ENCODE measurements around the gene MPZL1. TPM values are rescaled to one million over a fixed set of nuclear protein-coding genes. Genes with fewer than 3 reads are reported as not detected.

The MPZL1 gene
- total RNA-seq, 1 experiment from 2014 or later: 52.1 TPM

DNA sequence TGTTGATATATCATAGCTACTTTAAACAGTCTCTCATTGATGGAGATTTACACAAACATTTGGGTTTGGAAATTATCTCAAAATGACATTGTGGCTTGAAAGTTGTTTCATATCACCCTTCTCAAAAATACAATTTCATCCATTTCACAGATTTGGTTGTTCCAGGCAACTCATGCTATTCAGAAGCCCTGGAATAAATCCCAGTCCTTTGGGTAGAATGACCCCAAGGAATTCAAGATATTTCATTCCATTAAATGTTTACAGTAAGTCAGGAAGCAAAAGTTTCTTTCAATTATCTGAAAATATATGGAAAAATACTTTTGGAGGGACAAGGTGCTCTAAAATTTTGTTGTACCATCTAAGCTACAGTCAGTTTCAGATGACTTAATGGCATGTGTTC, 27.1 kb downstream of the MPZL1 start:
- DNase-seq (ENCODE audit: low read depth): no peak

DNA sequence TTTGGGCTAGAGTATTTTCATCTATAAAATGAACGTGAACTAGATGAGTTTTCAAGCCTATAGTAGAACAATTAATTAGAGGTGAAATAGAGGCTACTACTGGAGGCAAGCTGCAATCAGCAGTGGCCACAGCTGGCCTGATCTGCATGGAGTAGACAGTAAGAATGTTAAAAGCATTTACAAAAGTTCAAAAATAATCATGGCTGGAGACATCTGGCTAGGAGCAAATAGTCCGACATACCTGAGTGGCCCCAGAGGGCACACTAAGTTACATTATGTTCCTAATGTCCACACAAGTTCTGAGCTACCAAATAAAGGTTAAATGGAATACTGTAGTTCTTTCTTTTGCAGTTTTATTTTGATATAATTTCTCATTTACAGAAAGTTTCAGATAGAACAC, 28.0 kb downstream of the MPZL1 start:
- DNase-seq (ENCODE audit: low read depth): no peak

DNA sequence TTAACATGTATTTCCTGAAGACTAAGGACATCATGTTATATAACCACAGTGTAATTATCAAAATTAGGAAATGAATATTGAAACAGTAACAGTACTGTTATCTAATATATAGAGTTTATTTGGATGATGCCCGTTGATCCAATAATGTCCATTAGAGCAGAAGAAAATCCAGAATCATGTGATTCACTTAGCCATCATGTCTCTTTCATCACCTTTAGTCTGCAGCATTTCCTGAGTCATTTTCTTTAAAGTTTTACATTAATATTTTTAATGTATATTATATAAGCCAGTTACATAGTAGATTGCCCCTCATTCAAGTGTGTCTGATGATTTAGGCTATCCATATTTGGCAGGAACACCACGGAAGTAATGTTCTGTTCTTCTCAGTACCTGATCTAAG, 28.9 kb downstream of the MPZL1 start:
- DNase-seq (ENCODE audit: low read depth): no peak

DNA sequence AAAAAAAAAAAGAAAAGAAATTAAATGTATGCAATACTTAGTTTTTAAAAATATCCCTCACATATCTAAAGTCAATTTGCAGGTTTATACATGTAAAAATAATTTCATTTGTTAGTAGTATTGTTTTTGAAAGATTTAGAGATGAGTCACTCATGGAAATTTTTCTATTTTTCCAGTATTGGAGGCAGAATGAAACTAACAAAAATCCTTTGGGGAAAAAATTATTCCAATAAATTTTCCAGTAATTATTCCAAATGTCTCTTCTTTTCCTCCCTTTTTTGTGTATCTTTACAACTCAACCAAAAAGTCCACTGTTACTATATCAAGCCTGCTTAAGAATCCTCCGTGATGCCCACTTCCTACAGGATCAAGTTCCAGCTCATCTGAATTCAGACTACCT, 29.9 kb downstream of the MPZL1 start:
- DNase-seq (ENCODE audit: low read depth): no peak

DNA sequence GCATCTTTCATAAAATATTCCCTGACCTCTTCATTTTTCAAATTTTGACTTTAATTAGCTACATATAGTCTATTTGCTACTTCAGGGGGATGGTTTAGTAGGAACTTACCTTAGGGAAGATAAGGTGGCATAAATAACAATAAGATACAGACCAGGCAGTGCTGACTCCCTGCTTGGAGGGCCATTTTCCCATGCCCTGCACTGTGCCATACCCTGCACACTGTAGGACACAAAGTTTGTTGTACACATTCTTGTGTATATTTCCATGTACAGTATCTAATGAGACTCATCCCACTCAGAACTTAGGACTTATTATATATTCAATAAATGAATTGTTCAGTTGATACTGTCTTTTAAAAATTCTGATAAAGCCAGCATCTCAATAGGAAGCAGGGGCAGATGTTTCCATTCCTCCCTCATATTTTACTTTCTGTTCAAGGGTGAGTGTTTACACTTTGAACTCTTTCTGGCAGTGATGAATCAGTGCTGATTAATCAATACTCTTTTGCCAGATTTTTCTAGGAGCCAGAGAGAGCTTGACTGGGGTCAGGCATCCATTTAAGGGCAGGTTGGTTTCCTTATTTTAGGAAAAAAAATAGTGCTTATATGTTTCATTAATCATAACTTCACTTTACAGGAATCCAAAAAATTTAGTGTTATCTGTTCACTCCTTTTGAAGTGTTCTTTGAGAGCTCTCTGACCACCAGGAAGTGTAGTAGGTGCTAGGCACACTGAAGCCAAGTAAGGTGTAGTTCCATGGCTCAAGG, 30.6 kb downstream of the MPZL1 start:
- DNase-seq (ENCODE audit: low read depth): no peak

DNA sequence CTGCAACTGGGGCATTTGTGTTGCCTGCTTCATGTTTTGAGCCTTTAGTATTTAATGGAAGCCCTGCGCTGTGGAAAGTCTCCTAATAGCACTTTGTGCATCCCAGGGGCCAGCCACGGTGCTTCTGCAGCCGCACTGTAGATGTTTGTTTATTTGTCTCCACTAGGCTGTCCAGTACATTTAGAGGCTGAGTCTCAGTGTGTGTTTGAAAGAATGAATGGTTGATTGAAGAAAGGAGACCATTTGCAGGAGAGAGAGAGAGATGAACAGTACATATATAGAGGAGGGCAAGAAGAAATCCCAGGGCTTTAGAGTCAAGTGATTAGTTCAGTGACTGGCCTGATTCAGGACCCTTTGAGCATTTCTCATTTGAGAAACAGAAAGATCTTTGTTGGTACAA, 33.9 kb downstream of the MPZL1 start:
- no peak for DNase-seq (ENCODE audit: low read depth)

DNA sequence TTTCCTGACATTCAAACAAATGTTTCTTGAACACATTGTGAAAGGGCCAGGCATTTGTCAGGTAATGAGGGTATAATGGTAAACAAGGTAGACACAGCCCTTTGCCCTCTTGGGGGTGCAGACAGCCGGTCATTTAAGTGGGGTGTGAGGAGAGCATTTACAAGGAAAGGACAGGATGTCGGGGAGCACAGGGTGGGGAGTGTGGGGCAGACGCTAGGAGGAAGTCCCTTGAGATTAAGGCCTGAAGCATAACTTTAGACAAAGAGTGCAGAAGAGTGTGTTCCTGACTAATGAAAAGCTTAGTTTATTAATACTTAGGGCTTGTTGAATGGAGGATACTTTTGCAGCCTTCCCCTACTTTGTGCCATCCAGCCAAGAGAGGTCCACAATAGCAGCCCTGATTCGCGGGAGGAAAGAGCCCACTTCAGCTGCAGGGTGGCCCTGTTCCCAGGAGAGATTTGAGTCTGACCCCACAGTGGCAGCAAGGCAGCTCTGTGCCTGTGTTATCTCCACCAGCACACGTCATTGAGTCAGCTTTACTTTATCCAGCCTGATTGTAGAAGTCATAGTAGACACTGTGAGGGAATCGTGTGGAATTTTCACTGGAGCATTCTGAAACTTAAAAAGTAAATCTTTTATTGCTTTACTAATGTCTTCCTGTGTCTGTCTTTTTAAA, 35.1 kb downstream of the MPZL1 start:
- DNase-seq (ENCODE audit: low read depth): no peak

DNA sequence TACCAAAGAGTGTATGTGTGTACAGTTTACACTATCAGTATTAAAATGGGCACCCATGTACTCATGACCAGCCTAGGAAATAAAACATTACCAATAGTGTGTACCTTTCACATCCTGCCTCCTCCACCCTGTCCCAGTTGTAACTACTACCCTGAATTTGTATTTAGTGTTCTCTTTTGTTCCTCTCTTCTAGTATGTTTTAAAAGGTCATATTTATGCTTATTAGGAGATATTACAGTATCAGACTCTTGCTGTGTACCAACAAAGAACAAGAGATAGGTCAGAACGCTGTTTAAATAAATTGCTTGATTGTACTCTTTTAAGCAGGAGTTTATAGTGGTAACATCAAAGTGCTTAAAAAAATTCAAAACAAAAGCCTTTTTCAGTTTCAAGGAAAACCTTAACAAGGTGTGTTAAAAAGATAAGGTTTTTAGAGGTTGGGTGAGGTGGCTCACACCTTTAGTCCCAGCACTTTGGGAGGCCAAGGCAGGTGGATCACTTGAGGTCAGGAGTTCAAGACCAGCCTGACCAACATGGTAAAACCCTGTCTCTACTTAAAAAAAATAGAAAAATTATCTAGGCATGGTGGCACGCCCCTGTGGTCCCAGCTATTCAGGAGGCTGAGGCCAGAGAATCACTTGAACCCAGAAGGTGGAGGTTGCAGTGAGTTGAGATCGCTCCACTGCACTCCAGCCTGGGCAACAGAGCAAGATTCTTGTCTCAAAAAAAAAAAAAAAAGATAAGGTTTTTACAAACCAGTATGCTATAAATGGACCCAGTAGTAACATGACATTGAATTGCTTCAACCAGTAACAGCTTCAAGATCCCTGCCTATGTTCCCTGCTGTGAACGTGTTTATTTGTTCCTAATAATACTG, 35.9 kb downstream of the MPZL1 start:
- DNase-seq (ENCODE audit: low read depth): no peak

DNA sequence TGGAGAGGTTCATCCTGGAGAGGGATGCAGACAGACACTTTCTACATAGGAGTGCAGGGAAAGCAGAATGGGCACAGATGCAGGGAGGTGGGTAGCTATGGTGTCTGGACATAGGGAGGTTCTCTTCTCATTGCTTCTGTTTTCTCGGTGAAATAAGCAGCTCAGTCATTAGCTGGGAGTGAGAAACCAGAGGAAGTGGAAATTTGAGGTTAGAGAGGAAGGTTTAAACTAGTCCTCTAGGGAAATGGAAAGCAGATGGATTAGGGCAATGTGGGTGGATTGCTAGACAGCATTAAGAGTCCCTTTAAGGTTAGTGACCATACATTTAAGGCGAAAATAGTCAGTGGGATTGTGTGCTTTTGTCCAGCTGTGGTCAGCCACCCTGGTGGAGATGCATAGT, 39.6 kb downstream of the MPZL1 start:
- DNase-seq (ENCODE audit: low read depth): no peak

DNA sequence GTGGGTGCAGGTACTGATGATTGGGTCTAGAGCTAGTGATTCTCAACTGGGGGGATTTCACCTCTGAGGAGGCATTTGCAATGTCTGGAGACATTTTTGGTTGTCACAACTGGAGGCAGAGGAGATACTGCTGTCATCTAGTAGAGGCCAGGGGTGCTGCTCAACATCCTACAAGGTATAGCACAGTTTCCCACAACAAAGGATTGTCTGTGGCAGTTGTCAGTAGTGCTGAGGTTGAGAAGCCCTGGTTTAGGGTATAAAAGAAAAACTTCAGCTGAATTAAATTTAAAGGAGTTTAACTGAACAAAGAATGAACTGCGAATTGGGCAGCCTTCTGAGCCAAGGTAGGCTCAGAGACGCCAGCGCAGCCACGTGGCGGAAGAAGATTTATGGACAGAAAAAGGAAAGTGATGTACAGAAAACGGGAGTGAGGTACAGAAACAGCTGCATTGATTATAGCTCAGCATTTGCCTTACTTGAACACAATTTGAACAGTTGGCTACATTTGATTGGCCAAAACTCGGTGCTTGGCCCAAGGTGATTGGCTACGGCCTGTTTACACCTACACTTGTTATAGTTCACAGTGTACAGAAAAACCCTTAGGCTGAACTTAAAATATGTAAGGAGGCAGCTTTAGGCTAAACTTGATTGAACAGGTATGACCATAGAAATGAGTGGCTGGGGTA, 40.4 kb downstream of the MPZL1 start:
- DNase-seq (ENCODE audit: low read depth): no peak

DNA sequence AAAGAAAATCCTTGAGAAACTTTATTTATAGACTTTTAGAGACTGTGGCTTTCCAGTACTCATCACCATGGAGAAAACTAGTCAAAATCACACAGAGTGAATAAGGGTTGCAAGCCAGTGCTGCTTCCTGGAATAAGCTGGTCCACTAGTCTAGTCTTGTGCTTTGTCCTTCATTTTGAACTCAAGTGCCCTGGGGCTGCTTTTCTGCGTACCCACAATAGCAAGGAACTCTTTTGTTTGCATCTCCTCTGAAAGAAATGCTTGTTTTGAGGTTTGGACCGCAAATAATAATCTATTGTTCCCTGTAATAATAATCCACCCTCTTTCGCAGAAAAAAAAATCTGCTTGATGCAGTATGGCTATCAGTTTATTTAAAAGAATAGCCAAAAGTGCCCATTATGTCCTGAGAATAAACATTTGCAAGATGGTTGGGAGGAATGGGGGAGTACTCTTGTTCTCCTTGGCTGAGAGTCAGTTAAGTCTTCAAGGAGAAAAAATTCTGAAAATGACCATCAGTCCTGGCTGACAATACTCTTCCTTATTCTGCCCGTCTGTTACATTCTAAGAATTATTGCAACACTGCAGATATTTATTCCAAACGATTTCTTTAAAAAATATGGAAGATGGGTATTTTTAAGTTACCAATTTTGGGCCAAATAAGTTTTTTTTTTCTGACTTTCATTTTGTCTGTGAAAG, 41.9 kb downstream of the MPZL1 start:
- DNase-seq (ENCODE audit: low read depth): no peak

DNA sequence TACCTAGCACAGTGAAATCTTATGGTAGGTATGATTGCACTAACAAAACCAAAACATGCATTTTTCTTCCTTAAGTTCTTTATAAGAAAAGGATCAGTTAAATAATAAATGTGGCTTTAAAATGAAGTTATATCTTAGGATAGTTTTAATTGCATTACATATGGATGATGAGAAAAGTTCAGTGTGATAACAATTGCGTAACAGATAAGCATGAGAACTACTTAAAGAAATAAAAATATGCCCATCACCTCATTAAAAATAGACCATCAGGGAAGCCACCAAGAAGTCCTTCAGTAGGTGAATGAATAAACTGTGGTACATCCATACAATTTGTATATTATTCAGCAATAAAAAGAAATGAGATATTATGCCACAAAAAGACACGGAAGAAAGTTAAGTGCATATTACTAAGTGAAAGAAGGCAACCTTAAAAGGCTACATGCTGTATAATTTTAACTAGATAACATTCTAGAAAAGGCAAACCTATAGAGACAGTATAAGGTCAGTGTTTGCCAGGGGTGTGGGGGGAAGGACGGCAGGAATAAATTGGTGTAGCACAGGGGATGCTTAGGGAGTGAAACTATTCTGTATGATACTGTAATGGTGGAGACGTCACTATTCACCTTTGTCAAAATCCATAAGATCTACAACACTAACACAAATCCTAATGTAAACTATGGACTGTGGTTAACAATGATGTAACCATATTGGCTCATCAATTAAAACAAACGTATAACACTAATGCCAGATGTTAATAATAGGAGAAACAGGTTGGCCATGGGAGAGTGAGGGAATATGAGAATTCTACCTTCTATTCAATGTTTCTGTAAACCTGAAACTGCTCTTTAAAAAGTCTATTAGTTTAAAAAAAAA, 42.9 kb downstream of the MPZL1 start:
- DNase-seq (ENCODE audit: low read depth): no peak

DNA sequence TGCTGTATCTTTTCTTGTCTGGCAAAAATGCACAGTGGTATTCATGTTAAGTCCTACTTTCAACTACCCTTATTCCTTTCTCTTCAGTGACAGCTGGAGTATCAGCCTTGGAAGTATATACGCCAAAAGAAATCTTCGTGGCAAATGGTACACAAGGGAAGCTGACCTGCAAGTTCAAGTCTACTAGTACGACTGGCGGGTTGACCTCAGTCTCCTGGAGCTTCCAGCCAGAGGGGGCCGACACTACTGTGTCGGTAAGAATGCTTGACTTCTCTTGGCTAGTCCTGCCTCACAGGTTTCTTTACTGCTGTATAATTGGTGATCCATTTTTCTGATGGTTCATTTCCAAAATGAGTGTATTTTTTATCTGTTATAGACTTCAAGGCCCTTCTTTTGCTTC, 43.7 kb downstream of the MPZL1 start:
- DNase-seq (ENCODE audit: low read depth): no peak

DNA sequence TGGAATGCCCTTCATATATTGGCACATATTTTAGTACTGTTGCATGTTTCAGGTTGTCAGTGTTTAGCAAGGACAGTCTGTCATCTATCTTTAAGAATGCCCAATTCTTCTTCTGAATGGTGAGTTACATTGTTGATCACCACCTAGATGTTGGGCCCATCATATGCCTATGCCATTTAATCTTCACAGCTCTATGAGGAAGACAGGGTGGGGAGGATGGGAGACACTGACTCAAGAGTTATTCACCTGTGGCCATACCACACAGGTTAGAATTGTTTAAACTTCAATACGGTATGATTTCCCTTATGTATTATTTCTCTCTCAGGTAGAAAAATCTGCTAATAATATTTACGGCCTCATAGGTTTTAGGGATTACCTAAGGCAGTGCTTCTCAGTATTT, 44.8 kb downstream of the MPZL1 start:
- DNase-seq (ENCODE audit: low read depth): no peak

DNA sequence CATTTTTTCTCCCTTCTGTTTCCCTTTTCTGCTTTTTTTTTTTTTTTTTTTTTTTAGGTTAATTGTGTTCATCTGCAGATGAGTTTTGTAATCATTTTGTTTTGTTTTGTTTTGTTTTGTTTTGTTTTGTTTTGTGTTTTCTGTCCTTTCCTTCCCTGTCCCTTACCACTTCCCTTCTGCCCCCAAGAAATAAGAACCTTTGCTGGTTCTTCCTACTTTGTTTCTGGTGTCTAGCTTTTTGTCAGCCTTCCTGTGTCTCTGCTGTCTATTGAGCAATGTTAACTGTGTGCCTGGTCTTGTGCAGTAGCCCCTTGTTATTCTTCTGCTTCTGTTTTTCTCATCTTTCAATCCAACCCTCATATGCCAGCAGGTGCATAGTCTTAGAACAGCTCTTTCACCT, 46.0 kb downstream of the MPZL1 start:
- DNase-seq (ENCODE audit: low read depth): no peak

DNA sequence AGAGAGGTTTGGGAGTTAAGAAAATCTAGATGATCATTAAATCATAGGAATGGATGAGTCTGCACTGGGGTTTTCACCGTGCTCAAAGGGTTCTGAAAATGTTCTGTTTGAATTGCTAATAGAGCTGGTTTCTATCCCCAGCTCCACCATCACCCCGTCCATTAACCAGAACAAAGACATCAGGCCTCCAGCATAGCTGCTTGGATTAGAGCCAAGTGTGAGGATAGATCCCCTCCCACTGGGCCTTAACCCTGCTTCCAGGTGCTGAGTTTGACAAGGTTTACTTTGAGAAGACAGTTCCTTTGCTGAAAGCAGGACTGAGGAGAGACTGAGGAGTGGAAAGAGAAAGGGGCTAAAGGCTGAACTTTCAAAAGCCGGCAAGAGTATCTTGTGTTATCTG, 48.3 kb downstream of the MPZL1 start:
- no peak for DNase-seq (ENCODE audit: low read depth)

DNA sequence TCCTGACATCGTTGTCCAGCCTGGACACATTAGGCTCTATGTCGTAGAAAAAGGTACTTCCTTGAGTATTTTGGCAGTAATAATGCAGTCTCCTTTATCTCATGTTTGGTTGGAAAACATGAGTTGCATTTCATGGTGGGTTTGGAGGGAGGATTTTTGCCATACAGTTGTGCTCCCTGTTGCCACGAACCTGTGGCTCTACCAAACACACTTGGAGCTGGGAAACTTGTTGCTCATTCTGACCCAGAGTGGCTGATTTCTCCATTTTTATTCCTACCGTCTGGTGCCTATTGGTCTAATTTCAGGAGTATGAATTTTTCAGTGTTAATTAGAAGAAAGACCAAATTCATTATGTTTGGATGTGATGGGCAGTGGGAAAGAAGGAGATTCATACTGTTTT, 50.7 kb downstream of the MPZL1 start:
- no peak for DNase-seq (ENCODE audit: low read depth)

DNA sequence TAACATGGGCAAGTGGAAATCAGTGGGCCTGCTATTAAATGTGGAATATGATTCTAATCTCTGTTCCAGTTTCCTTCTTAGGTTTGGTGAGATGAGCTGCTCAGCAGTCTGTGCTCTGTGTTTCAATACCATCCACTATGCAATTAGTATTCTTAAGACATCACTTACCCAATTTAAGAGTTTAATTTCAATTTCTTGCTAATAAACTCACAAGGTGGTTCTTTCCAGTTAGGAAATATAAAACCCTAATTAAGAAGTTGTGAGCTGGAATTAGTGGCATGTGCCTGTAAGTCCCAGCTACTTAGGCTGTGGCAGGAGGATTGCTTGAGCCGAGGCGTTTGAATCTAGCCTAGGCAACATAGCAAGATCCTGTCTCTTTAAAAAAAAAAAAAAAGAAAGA, 51.7 kb downstream of the MPZL1 start:
- DNase-seq (ENCODE audit: low read depth): no peak

DNA sequence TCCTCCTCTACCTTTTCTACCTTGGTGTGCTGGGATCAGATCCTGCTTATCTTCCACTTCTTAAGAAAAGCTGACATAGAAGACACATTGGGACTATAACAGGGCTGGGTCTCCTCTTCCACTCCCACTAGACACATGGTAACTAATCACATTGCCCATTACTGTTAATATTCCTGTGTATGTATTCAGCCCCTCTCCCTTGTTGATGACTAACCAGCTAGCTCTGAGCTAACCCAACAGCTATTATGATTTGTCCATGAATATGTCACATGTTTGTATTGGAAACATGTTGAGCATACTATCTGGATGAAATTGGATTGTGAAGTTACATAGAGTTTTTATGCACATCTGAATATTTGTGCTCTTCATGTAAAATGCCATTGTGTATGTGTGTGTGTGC, 52.9 kb downstream of the MPZL1 start:
- DNase-seq (ENCODE audit: low read depth): peak; percentile 32

DNA sequence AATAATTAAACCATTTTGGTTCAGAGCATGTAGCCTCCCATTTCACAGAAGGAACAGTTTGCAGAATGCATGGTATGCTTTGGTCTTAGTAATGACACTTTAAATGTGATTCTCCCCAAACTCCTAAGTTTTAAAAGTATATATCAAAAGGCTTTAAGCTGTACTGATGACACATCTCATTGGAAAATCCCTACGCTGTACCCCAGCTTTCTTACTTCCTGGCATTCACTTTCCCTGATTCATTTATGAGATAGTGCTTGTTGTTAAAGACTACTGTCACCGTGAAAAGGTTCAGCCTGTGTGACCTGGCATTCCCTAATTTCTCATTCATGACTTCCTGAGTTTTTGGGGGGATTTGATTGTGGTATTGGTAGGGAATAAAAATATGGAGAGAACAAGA, 53.4 kb downstream of the MPZL1 start:
- DNase-seq (ENCODE audit: low read depth): peak; percentile 32

DNA sequence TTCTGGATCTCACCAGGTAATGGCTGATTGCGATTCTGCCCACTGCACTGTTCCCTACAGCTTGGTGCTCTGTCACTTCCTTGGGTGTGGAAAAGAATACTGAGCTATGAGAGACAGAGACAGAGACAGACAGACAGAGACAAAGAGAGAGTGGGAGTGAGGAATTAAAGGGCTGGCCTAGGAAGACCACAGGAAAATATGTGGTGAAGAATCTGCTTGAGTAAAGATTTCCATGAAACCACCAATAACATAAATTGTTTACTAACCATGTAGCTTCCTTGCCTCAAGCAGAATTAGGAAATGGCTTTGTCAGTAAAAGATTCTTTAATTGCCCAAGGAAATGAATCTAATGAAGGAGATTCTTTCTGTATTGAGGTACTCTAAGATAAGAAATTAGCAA, 54.4 kb downstream of the MPZL1 start:
- no peak for DNase-seq (ENCODE audit: low read depth)
